GM12865 (cell line): ENCODE measurements around the gene ITGAL.
A peak's percentile ranks its signal among the peaks of the same experiment; 100 is the strongest.

Experiments used
- DNase-seq: peaks from one replicate; pipeline ENCODE4 v3.0.0; 2010; ENCODE audit warnings: low read depth
- H3K4me3 ChIP-seq: 2 replicates; pipeline ENCODE4 v1.5.1; 2011; ENCODE audit warnings: mild to moderate bottlenecking, low read depth, low read length, control low read depth
- TF ChIP-seq, protein P1 (sequence below): IDR thresholded peaks from 2 replicates; pipeline ENCODE4 v1.5.1; 2011; ENCODE audit warnings: low read length, control low read depth, low read depth, inconsistent platforms; ENCODE audit not compliant: insufficient read depth; ENCODE audit errors: missing control alignments

ITGAL gene

DNA sequence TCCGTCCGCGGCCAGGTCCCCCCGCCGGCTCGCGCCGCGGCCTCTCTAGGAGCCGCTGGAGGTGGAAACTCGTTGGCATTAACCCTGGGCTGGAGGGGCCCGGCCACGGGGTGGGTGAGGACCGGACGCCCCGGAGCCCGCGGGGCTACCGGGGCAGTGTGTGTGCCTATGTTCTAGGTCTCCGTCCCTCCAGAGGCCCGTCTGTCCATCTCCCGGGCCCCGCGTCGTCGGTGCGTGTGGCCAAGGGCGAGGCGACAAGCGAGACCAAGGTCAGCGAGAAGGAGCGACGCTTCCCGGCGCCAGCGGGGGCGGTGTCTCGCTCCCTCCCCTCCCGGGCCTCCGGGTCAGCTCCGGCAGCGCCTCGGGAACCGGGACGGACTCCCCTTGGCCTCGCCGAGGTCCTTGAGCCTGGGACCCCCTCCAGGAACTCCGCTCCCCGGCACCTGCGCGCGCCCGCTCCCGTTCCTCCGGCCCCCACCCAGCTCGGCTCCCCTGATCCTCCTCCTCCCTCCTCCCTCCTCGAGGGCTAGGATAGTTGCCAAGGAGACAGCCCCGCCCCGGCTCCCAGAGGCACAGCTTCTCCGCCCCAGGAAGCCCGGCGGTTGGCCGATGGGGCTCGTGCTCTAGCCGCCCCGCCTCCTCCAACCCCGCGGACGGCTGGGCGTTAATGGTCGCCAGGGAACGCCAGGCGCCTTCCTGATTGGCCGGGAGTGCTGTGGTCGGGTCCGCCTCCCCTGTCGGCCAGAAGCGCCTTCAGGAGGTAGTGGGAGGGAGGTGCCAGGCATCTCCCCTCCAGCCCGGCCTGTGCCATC, 54.5 kb downstream of the ITGAL start:
- peak overlapping the region; percentile 78 for H3K4me3 ChIP-seq
- DNase-seq: peak; percentile 98
- TF ChIP-seq, protein P1, sequence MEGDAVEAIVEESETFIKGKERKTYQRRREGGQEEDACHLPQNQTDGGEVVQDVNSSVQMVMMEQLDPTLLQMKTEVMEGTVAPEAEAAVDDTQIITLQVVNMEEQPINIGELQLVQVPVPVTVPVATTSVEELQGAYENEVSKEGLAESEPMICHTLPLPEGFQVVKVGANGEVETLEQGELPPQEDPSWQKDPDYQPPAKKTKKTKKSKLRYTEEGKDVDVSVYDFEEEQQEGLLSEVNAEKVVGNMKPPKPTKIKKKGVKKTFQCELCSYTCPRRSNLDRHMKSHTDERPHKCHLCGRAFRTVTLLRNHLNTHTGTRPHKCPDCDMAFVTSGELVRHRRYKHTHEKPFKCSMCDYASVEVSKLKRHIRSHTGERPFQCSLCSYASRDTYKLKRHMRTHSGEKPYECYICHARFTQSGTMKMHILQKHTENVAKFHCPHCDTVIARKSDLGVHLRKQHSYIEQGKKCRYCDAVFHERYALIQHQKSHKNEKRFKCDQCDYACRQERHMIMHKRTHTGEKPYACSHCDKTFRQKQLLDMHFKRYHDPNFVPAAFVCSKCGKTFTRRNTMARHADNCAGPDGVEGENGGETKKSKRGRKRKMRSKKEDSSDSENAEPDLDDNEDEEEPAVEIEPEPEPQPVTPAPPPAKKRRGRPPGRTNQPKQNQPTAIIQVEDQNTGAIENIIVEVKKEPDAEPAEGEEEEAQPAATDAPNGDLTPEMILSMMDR: peak; percentile 35

DNA sequence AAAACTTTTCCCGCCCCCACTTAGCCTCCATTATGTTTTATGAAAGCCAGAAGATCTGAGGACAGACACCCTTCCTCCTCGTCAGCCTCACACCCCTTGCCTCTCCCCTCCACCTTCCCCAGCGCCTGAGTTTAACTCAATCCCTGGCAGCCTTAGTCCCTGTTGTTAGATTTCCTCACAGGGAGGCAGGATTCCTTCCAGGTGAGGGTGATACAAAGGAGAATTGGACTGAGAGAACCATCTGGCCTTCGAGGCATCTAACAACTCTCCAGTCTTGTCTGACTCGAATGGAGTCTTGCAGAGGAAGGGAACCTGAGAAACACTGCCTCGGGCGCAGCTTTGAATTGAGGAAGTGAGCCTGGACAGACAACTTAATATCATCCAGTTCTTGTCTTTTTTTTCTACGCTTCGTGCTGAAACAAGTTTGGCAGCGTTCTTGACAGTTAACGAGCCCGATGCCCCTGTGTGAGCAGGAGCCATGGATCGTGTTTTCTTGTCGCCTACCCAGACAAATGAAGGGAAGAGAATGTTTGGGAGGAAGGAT, 55.2 kb downstream of the ITGAL start:
- peak; percentile 80 for DNase-seq
- H3K4me3 ChIP-seq: peak overlapping the region; percentile 49

DNA sequence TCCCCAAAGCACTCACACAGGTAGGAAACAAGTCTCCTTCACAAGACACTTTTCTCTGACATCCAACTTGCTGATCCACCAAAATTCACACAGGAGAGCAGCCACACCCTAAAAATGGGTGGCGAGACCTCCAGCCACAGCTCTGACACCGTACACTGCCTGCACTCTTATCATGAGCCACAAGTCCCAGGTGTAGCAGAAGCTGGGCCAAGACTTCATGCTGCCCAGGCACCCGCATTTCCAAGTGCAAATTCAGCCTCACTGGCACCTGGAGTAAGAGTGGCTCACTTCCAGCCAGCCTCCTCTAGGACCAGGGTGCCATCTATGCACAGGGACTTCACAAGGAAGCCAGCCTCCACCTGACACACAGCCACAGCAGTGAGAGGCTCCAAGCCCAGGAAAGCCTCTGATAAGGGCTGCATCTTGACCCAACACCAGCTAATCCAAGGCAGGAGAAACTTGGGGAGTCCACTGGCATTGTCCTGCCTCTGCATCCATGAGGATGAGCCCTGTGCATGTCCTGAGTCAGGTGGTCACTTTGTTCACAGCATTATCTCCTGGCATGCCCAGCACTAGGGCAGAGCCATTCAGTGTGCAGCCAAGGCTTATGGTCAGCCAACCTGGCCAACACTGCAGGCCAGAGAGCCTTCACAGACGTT, 56.4 kb downstream of the ITGAL start:
- TF ChIP-seq, protein P1: no peak
- H3K4me3 ChIP-seq: no peak overlapping the region
- no peak for DNase-seq

More for the DNA sequence above, 55.2 kb downstream of the ITGAL start:
- TF ChIP-seq, protein P1: no peak

DNA sequence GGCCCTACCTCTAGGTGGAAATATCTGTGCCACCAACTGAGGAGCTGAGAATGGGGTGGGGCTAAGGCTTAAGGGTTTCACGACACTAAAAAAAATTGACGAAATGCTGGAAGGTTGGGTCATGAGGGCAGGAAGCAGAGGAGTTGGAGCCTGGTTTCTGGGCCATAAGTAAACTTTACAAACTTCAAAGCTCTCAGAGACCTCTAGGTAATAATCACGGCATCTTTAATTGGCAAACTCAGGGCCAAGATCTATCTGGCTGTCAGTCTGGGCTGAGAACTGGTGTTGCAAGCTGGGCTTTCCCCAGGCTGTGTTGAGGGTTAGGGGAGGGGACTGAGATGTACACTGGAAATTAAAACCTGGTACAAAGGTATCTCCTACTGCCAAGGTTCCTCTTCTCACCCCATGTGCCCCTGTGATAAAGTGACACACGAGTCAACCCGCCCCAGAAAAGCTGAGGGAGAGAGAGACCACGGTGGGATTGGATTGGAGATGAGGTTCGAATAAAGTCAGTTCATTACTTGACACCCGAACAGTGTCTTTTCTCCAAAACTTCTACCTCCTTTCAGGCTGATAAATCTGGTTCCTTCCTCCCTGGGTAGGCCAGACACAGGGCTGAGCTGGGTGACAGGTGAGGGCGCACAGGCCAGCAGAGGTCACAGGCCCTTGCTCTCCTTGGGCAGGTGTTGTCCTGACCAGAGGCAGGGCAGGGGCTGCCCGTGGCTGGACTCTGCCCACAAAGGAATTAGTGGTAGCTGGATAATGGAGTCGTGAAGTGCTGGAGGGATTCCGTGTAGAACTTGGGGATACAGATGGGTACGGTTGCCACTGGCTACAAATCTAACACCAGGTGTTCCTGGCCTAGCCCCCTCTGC, 57.9 kb downstream of the ITGAL start:
- TF ChIP-seq, protein P1: no peak
- DNase-seq: no peak
- no peak overlapping the region for H3K4me3 ChIP-seq

DNA sequence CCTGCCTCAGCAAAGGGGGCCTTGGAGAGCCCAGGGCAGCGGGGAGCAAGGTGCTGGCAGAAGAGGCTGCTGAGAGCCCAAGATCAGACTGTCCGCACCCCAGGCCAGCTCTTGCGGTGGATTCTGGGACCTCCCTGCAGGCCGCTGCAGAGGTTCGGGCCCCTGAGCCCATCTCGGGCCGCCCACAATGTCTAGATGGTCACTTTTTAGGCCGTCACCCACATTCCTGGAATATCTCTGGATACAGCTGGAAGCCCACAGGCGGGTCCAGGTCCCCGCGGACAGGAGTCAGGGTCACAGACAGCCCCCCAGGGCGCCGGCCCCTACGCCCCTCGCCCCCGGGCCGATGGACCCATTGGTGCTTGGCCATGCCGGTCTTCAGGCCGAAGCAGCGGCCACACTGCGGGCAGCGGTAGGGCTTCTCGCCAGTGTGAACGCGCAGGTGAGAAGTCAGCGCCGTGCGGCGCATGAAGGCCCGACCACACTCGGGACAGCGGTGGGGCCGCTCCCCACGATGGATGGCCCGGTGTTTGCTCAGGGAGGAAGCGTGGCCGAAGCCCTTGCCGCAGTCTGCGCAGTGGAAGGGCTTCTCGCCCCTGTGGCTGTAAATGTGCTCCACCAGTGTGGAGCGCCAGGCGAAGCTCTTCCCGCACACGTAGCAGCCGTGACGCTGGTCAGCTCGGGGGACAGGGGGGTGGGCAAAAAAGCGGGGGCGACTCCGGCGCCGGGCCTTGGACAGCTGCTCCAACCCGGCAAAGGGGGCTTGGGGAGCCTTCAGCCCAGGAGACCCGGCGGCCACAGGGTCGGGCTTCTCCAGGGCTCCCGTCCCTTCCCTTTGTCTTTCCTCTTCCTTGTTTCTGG, 60.0 kb downstream of the ITGAL start:
- no peak overlapping the region for H3K4me3 ChIP-seq
- TF ChIP-seq, protein P1: no peak

DNA sequence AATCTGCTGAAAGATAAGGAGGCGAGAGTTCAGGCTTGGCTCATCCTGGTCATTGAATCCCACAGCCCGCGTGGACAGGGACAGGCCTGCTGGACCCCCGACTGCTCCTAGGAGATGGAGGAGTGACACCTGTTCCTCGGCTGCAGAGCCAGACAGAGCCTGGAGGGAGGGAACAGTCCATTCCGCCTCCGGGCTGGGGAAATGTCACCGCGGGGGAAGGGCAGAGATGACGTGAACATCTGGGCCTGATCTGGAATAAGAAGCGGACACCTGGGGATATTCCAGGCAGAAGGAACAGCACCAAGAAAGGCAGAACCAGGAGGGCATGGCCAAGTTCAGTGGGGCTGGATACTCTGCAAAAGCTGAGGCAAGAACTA, 60.6 kb downstream of the ITGAL start:
- TF ChIP-seq, protein P1: no peak
- no peak overlapping the region for H3K4me3 ChIP-seq
- no peak for DNase-seq

More for the DNA sequence above, 60.0 kb downstream of the ITGAL start:
- no peak for DNase-seq
